Mesothelial cell of epicardium (in vitro differentiated cells): ENCODE data around the gene TAGLN. TPM values are rescaled to one million over a fixed set of nuclear protein-coding genes. Genes with fewer than 3 reads are reported as not detected.

Source experiments
- DNase-seq, 2 experiments: peaks; one replicate each; pipeline ENCODE4 v3.0.0; 2021; ENCODE audit warnings: low spot score in 2 of 2; ENCODE audit not compliant: unreplicated experiment in 2 of 2
- H3K27ac Mint-ChIP-seq: 2 replicates; pipeline ENCODE4 v1.8.0; 2021; ENCODE audit warnings: mixed read lengths
- H3K27me3 Mint-ChIP-seq: 2 replicates; pipeline ENCODE4 v1.8.0; 2021; ENCODE audit warnings: low read depth, mixed read lengths
- H3K36me3 Mint-ChIP-seq: 2 replicates; pipeline ENCODE4 v1.8.0; 2021; ENCODE audit warnings: mixed read lengths
- H3K4me1 Mint-ChIP-seq: 2 replicates; pipeline ENCODE4 v1.8.0; 2021; ENCODE audit warnings: mixed read lengths
- H3K4me3 Mint-ChIP-seq: 2 replicates; pipeline ENCODE4 v1.8.0; 2021; ENCODE audit warnings: mild to moderate bottlenecking, moderate library complexity, mixed read lengths
- H3K9me3 Mint-ChIP-seq: 2 replicates; pipeline ENCODE4 v1.8.0; 2021; ENCODE audit warnings: mixed read lengths
- total RNA-seq: library from RNA; stranded (reverse); gene quantifications from 3 replicates; pipeline ENCODE4 v1.2.1, GENCODE V29; 2021
- TF ChIP-seq, protein P1 (sequence below): fragments of 200-600 bp; sonication (generic); IDR thresholded peaks from one replicate; pipeline ENCODE4 v1.5.0; 2021; ENCODE audit warnings: antibody characterized with exemption; ENCODE audit not compliant: unreplicated experiment

The TAGLN gene
- total RNA-seq, 1 donor from 2014 or later: 197 TPM

DNA sequence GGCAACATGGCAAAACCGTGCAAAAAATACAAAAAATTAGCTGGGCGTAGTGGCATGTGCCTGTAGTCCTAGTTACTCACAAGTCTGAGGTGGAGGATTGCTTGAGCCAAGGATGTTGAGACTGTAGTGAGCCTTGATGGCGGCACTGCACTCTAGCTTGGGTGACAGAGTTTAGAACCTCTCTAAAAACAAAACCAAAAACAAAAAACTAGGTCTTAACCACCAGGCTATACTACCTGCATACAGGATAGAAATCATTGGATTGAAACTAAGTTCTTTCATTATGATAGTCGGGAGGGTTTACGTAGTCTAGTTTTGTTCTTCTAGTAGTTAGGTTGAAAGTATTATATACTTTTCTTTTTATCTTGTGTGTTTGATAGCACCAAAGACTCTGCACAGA lies 39.1 kb downstream of the TAGLN start:
- DNase-seq: no peak
- Mint-ChIP-seq H3K36me3 (peaks cover 25% of the 10 kb centered on the region), H3K4me3 (no peak overlapping the region), H3K27me3 (no peaks in the 10 kb centered on the region), H3K27ac (no peak overlapping the region), H3K4me1 (peaks cover 12% of the 10 kb centered on the region), H3K9me3 (no peaks in the 10 kb centered on the region)
- TF ChIP-seq, protein P1, sequence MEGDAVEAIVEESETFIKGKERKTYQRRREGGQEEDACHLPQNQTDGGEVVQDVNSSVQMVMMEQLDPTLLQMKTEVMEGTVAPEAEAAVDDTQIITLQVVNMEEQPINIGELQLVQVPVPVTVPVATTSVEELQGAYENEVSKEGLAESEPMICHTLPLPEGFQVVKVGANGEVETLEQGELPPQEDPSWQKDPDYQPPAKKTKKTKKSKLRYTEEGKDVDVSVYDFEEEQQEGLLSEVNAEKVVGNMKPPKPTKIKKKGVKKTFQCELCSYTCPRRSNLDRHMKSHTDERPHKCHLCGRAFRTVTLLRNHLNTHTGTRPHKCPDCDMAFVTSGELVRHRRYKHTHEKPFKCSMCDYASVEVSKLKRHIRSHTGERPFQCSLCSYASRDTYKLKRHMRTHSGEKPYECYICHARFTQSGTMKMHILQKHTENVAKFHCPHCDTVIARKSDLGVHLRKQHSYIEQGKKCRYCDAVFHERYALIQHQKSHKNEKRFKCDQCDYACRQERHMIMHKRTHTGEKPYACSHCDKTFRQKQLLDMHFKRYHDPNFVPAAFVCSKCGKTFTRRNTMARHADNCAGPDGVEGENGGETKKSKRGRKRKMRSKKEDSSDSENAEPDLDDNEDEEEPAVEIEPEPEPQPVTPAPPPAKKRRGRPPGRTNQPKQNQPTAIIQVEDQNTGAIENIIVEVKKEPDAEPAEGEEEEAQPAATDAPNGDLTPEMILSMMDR: no peak

- H3K4me3 Mint-ChIP-seq: no peak overlapping the region
- H3K27ac Mint-ChIP-seq: no peak overlapping the region
- peaks cover 29% of the 10 kb centered on the region for H3K36me3 Mint-ChIP-seq
Measured at GRCh38 chr11:117239295-117239694, 40.1 kb downstream of the TAGLN start.

DNA sequence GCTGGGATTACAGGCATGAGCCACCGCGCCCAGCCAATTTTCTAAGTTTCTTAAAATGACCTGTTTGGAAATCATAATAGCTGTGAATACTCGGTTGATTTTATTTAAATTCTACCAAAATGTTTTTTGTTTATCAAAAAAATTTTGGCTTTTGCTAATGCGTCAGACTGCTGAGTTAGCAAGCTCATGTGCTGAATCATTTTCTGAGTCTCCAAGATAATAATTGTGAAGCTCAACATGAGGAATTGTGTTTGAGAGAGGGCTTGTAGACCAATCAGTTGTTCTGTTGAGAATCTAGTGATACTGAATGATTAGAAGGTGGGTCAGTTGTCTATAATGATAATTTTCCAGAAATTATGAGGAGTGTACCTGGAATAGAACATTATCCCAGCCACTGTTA lies 49.2 kb downstream of the TAGLN start:
- H3K4me1 Mint-ChIP-seq: no peaks in the 10 kb centered on the region
- TF ChIP-seq, protein P1: no peak
- H3K36me3 Mint-ChIP-seq: peaks cover 43% of the 10 kb centered on the region
- DNase-seq: no peak
- H3K27me3 Mint-ChIP-seq: no peaks in the 10 kb centered on the region
- no peak overlapping the region for H3K4me3 Mint-ChIP-seq
- no peak overlapping the region for H3K27ac Mint-ChIP-seq
- H3K9me3 Mint-ChIP-seq: no peaks in the 10 kb centered on the region

More at GRCh38 chr11:117239295-117239694, 40.1 kb downstream of the TAGLN start:
- TF ChIP-seq, protein P1: no peak
- Mint-ChIP-seq H3K4me1 (peaks cover 2% of the 10 kb centered on the region), H3K27me3 (no peaks in the 10 kb centered on the region), H3K9me3 (no peaks in the 10 kb centered on the region)
- no peak for DNase-seq

DNA sequence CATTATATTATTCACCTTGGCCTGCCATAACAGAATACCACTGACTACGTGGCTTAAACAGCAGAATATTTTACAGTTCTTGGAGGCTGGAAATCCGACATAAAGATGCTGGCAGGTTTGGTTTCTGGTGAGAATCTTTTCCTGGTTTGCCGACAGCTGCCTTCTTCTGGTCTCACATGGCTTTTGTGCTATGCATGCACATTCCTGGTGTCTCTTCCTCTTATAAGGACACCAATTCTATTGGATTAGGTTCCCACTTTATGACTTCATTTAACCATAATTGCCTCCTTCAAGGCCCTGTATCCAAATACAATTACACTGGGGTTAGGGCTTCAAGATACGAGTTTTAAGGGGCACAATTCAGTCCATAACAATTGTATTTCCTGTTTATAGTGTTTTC lies 50.4 kb downstream of the TAGLN start:
- Mint-ChIP-seq H3K27me3 (no peaks in the 10 kb centered on the region), H3K9me3 (no peaks in the 10 kb centered on the region), H3K4me1 (no peaks in the 10 kb centered on the region), H3K36me3 (peaks cover 43% of the 10 kb centered on the region), H3K4me3 (no peak overlapping the region), H3K27ac (no peak overlapping the region)
- TF ChIP-seq, protein P1: no peak
- no peak for DNase-seq

- no peak overlapping the region for H3K4me3 Mint-ChIP-seq
- no peak overlapping the region for H3K27ac Mint-ChIP-seq
- H3K27me3 Mint-ChIP-seq: no peaks in the 10 kb centered on the region
- no peaks in the 10 kb centered on the region for H3K4me1 Mint-ChIP-seq
- DNase-seq: no peak
- H3K9me3 Mint-ChIP-seq: no peaks in the 10 kb centered on the region
- H3K36me3 Mint-ChIP-seq: peaks cover 40% of the 10 kb centered on the region
- TF ChIP-seq, protein P1: no peak
Measured at GRCh38 chr11:117251506-117251905, 52.3 kb downstream of the TAGLN start.

DNA sequence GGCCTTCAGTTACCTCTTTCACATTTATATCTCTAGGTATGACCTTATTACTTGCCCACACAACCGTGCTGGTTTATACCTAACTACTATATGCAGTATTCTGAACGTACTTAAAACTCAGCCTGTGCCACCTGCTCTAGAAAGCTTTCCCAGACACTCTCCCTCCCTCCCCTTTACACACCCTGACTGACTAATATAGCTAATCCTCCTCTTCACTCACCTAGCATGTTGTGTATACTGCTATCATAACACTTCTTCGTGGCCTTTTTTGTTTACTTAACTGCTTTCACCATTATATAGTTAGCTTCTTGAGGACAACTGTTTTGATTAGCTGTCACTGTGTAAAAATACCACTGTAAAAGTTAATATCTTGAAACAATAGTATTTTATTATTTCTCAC lies 56.8 kb downstream of the TAGLN start:
- peaks cover 33% of the 10 kb centered on the region for H3K36me3 Mint-ChIP-seq
- peaks cover 2% of the 10 kb centered on the region for H3K4me1 Mint-ChIP-seq

More for the DNA sequence above, 56.8 kb downstream of the TAGLN start:
- no peak overlapping the region for H3K4me3 Mint-ChIP-seq
- H3K27ac Mint-ChIP-seq: no peak overlapping the region
- H3K9me3 Mint-ChIP-seq: no peaks in the 10 kb centered on the region
- TF ChIP-seq, protein P1: no peak
- DNase-seq: no peak
- no peaks in the 10 kb centered on the region for H3K27me3 Mint-ChIP-seq
